ENCODE results near the gene CNGB1.

GRCh38 chr16:57863434-57864160, 107.3 kb downstream of the CNGB1 start:
- TF ChIP-seq MAX (IDR thresholded peaks at IDR 0.05) (no peak), YY1 (IDR thresholded peaks at IDR 0.05; ENCODE audit: low read depth) (no peak), TAF1 (IDR thresholded peaks at IDR 0.05; ENCODE audit: low read depth) (no peak), EGR1 (IDR thresholded peaks at IDR 0.05) (no peak), REST (IDR thresholded peaks at IDR 0.05; ENCODE audit: low read depth) (no peak), ZBTB7A (IDR thresholded peaks at IDR 0.05; ENCODE audit: low read depth) (no peak), RAD21 (IDR thresholded peaks at IDR 0.05; ENCODE audit: low read depth) (peak; percentile 95), TEAD4 (IDR thresholded peaks at IDR 0.05) (peak; percentile 62), EP300 (IDR thresholded peaks at IDR 0.05; ENCODE audit: borderline replicate concordance) (no peak), TCF12 (IDR thresholded peaks at IDR 0.05; ENCODE audit: low read depth) (no peak), USF1 (IDR thresholded peaks at IDR 0.05) (no peak), CEBPB (IDR thresholded peaks at IDR 0.05) (no peak), CREB1 (IDR thresholded peaks at IDR 0.05; ENCODE audit: low read depth) (no peak)
